Measurements from ENCODE around the gene AFTPH. TPM values are rescaled to one million over a fixed set of nuclear protein-coding genes. Genes with fewer than 3 reads are reported as not detected.

AFTPH gene
- total RNA-seq, 1 donor from 2014 or later = 32.2 TPM

- no peak overlapping the region for H3K4me3 Mint-ChIP-seq
- no peak for DNase-seq (ENCODE audit: low spot score)
- Histone ChIP-seq H3K9me3 (ENCODE audit: low read depth) (no peaks in the 10 kb centered on the region), H3K4me1 (no peaks in the 10 kb centered on the region), H3K27ac (no peak overlapping the region), H3K79me2 (ENCODE audit: low read depth) (no peaks in the 10 kb centered on the region), H3K9ac (no peak overlapping the region), H3K4me2 (no peak overlapping the region), H4K20me1 (ENCODE audit: low read depth) (no peaks in the 10 kb centered on the region), H2AFZ (replicated peaks) (no peak overlapping the region), H3K36me3 (no peaks in the 10 kb centered on the region), H3K27me3 (no peaks in the 10 kb centered on the region), H3K4me3 (no peak overlapping the region), H3F3A (ENCODE audit: low read depth) (no peaks in the 10 kb centered on the region)
- peaks cover 11% of the 10 kb centered on the region for H3K4me1 Mint-ChIP-seq
- no peak overlapping the region for H3K27ac Mint-ChIP-seq
- H3K27me3 Mint-ChIP-seq (ENCODE audit: insufficient read depth, low read depth) = peaks cover 14% of the 10 kb centered on the region
- TF ChIP-seq CTCF (IDR thresholded peaks at IDR 0.05) = no peak
- no peak for TF ChIP-seq EZH2phosphoT487 (IDR thresholded peaks at IDR 0.05)
- TF ChIP-seq EZH2 (IDR thresholded peaks at IDR 0.05) = no peak
- H3K9me3 Mint-ChIP-seq = peaks cover 7% of the 10 kb centered on the region
- no peaks in the 10 kb centered on the region for H3K36me3 Mint-ChIP-seq
Measured at GRCh38 chr2:64601034-64601754, 77.1 kb downstream of the AFTPH start.

- Mint-ChIP-seq H3K4me1 (peaks cover 13% of the 10 kb centered on the region), H3K4me3 (no peak overlapping the region), H3K36me3 (no peaks in the 10 kb centered on the region), H3K9me3 (peaks cover 7% of the 10 kb centered on the region), H3K27me3 (ENCODE audit: insufficient read depth, low read depth) (peaks cover 11% of the 10 kb centered on the region), H3K27ac (no peak overlapping the region)
- no peak overlapping the region for H2AFZ ChIP-seq (replicated peaks)
- no peaks in the 10 kb centered on the region for H3K27me3 ChIP-seq
- no peak for DNase-seq (ENCODE audit: low spot score)
- no peak overlapping the region for H3K9ac ChIP-seq
- H4K20me1 ChIP-seq (ENCODE audit: low read depth) = no peaks in the 10 kb centered on the region
- H3K27ac ChIP-seq = no peak overlapping the region
- H3F3A ChIP-seq (ENCODE audit: low read depth) = no peaks in the 10 kb centered on the region
- H3K4me1 ChIP-seq = peaks cover 3% of the 10 kb centered on the region
- no peaks in the 10 kb centered on the region for H3K9me3 ChIP-seq (ENCODE audit: low read depth)
- H3K79me2 ChIP-seq (ENCODE audit: low read depth) = no peaks in the 10 kb centered on the region
- no peak overlapping the region for H3K4me2 ChIP-seq
- no peak overlapping the region for H3K4me3 ChIP-seq
- no peaks in the 10 kb centered on the region for H3K36me3 ChIP-seq
- TF ChIP-seq EZH2 (IDR thresholded peaks at IDR 0.05) (no peak), CTCF (IDR thresholded peaks at IDR 0.05) (no peak), EZH2phosphoT487 (IDR thresholded peaks at IDR 0.05) (no peak)
Measured at GRCh38 chr2:64601785-64602391, 77.8 kb downstream of the AFTPH start.

- H3K4me2 ChIP-seq = no peak overlapping the region
- H3K27me3 ChIP-seq = no peaks in the 10 kb centered on the region
- no peaks in the 10 kb centered on the region for H3K79me2 ChIP-seq (ENCODE audit: low read depth)
- no peak overlapping the region for H3K4me3 ChIP-seq
- no peak overlapping the region for H2AFZ ChIP-seq (replicated peaks)
- H4K20me1 ChIP-seq (ENCODE audit: low read depth) = no peaks in the 10 kb centered on the region
- H3F3A ChIP-seq (ENCODE audit: low read depth) = peaks cover 4% of the 10 kb centered on the region
- Mint-ChIP-seq H3K4me3 (no peak overlapping the region), H3K36me3 (no peaks in the 10 kb centered on the region), H3K9me3 (peaks cover 7% of the 10 kb centered on the region), H3K27ac (no peak overlapping the region), H3K4me1 (peaks cover 14% of the 10 kb centered on the region), H3K27me3 (ENCODE audit: insufficient read depth, low read depth) (peaks cover 11% of the 10 kb centered on the region)
- H3K9me3 ChIP-seq (ENCODE audit: low read depth) = no peaks in the 10 kb centered on the region
- TF ChIP-seq EZH2phosphoT487 (IDR thresholded peaks at IDR 0.05) (no peak), CTCF (IDR thresholded peaks at IDR 0.05) (no peak), EZH2 (IDR thresholded peaks at IDR 0.05) (no peak)
- no peaks in the 10 kb centered on the region for H3K36me3 ChIP-seq
- peaks cover 9% of the 10 kb centered on the region for H3K4me1 ChIP-seq
- H3K9ac ChIP-seq = no peak overlapping the region
- no peak overlapping the region for H3K27ac ChIP-seq
- DNase-seq (ENCODE audit: low spot score) = no peak
Measured at GRCh38 chr2:64602436-64602835, 78.3 kb downstream of the AFTPH start.
